Esophagus (tissue), 2 donors: Measurements from ENCODE around the gene DYNC1H1. TPM values are rescaled to one million over a fixed set of nuclear protein-coding genes. Genes with fewer than 3 reads are reported as not detected.
A peak's percentile ranks its signal among the peaks of the same experiment; 100 is the strongest.

ENCODE experiments used
- H3K27ac ChIP-seq, 2 donors: one replicate each; pipeline ENCODE4 v1.5.1; 2013; ENCODE audit warnings: low read depth in 2 of 2, mild to moderate bottlenecking in 2 of 2, inconsistent platforms in 1 of 2, low read length in 1 of 2, moderate library complexity in 1 of 2
- H3K27me3 ChIP-seq, 2 donors: one replicate each; pipeline ENCODE4 v1.6.1; 2013; ENCODE audit warnings: low read length in 2 of 2, control low read depth in 1 of 2, mild to moderate bottlenecking in 1 of 2; ENCODE audit not compliant: insufficient read depth in 2 of 2, control insufficient read depth in 1 of 2
- H3K36me3 ChIP-seq, 2 donors: one replicate each; pipeline ENCODE4 v1.6.1; 2013; ENCODE audit warnings: low read length in 1 of 2; ENCODE audit not compliant: control insufficient read depth in 2 of 2, insufficient read depth in 2 of 2
- H3K4me1 ChIP-seq, 2 donors: one replicate each; pipeline ENCODE4 v1.6.1; 2013; ENCODE audit warnings: low read length in 1 of 2; ENCODE audit not compliant: control insufficient read depth in 2 of 2, insufficient read depth in 2 of 2
- H3K4me3 ChIP-seq, 2 donors: one replicate each; pipeline ENCODE4 v1.5.1; 2013; ENCODE audit warnings: low read length in 2 of 2, mild to moderate bottlenecking in 2 of 2, low read depth in 1 of 2, moderate library complexity in 1 of 2
- H3K9me3 ChIP-seq, 2 donors: one replicate each; pipeline ENCODE4 v1.6.1; 2013; ENCODE audit warnings: mild to moderate bottlenecking in 2 of 2, low read depth in 1 of 2, low read length in 1 of 2, moderate library complexity in 1 of 2; ENCODE audit not compliant: control insufficient read depth in 2 of 2, insufficient read depth in 1 of 2
- WGBS, 2 donors: extraction: QIAGEN DNeasy Blood & Tissue Kit; methylation state at CpG; one replicate each; pipeline ENCODE4 v1.1.7; 2013; 5-methylcytosine and 5-hydroxymethylcytosine counted together
- polyA plus RNA-seq, 2 donors: library from polyadenylated mRNA; stranded (reverse); fragments of 200-250 nt; gene quantifications; one replicate each; pipeline ENCODE4 v1.2.3, GENCODE V29; 2013
- donor health status: healthy with polysubstance abuse.
- donor health status: Bipolar disorder and iron deficiency.

The DYNC1H1 gene
- 100 to 1,000 TPM; 115 to 116 TPM for polyA plus RNA-seq

DNA sequence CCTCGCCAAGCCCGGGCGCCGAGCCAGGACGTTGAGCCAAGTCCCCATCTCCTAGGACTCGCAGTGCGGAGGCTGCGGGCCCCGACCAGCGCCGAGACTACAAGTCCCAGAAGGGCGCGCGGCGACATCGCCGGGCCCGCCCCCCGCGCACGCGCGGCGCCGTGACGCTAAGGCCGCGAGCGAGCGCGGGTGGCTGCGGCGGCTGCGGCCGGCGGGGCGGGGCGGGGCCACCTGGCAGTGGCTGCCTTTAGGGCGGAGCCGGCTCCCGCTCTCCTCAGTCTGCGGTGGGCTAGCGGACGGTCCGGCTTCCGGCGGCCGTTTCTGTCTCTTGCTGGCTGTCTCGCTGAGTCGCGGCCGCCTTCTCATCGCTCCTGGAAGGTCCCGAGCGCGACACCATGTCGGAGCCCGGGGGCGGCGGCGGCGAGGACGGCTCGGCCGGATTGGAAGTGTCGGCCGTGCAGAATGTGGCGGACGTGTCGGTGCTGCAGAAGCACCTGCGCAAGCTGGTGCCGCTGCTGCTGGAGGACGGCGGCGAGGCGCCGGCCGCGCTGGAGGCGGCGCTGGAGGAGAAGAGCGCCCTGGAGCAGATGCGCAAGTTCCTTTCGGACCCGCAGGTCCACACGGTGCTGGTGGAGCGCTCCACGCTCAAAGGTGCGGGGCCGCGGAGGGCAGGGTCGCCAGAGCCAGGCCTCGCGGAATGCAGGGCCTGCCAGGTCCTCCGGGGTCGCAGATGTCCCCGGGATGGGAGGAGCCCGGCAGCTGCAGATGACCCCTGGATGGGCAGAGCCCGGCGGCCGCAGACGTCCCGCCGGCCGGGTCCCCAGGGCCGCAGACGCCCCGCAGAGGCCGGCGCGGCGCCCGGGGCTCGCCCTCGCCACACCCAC lies at the start of gene DYNC1H1:
Gene DYNC1H1, plus strand, starts transcription at position 277 of the 884 bp plus-strand sequence. Its CDS starts 119 bp downstream, at position 396.
- H3K27me3 ChIP-seq = no peaks in the 10 kb centered on the region
- H3K4me3 ChIP-seq = peak within 1 kb of the TSS; percentile 81 to 97
- peaks cover 2 to 7% of the 10 kb centered on the region in 2 donors for H3K4me1 ChIP-seq
- WGBS, 2 donors = 0% methylated on average over 87 to 115 of the region's 115 CpGs
- no peaks in the 10 kb centered on the region for H3K9me3 ChIP-seq
- peaks cover 0 to 2% of the 10 kb centered on the region in 2 donors for H3K36me3 ChIP-seq
- peak within 1 kb of the TSS; percentile 88 to 92 for H3K27ac ChIP-seq

DNA sequence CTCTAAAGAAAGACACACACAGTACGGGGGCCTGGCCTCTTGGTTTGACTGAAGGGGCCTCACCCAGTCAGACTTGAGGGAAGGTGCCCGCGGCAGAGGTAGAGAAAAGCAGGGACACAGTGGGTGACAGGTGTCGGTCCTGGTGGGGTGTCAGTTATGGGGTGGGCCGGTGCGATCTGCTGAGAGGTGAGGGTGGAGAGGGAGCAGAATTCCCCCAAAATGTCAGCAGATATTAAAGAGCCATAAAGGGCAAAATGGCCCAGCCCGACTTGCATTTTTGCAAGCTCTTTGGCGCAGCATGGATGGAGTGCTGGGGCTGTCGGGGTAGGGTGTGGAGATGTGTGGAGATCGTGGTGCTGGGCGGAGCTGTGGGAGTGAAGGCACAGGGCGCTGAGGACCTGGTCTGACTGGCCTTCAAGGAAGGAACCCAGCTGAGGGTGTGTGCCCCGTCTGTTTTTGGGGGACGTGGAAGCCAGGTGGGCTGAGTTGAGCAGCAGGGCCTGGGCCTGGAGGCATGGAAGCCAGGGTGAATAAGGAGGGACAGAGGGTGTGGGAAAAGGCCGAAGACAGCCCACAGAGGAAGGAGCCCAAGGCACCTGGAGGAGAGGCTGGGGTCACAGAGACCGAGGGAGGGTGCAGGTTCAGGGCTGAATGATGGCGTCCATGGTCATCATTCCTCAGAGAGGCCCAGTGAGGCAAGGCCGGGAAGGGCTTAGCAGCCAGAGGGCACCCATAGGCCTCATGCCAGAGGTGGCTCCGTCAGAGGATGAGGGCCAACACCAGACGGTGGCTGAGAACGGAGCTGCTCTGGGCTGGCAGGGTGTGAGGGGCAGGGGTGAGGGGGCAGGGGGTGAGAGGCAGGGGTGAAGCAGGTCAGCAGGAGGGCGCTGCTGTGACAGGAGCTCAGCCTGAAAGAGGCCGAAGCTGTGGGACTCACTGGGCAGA lies 48.2 kb upstream of the DYNC1H1 start:
- WGBS, 2 donors = 90 to 96% methylated on average over 22 to 23 of the region's 23 CpGs
- Histone ChIP-seq H3K4me1 (no peaks in the 10 kb centered on the region), H3K9me3 (no peaks in the 10 kb centered on the region), H3K36me3 (peaks cover 3 to 22% of the 10 kb centered on the region in 2 donors), H3K27me3 (no peaks in the 10 kb centered on the region), H3K4me3 (no peak overlapping the region), H3K27ac (no peak overlapping the region)

DNA sequence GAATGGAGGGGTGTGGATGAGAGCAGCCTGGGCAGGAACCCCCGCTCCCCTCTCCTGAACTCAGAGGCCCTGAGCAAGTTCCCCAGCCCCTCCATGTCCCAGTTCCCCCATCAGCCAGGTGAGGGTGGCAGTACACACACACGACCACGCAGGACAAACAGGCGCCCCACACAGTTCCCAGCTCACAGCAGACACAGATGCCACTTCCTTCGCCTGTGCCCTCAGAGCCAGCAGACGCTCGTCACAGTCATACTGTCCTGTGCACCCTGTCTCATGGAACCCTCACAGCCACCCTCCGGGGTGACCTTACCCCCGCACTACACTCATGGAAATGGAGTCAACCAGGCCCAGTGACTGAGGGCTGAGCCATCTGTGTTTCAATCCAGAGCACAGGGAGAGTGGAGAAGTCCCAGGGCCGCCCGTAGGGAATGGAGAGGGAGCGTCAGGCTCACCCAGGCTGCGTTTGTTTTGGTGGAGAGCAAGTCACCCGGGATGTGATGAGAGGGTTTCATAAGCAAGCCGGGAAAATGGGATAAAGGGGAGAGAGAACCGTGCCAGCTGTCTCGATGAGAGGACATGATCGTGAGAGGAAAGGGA lies 47.5 kb upstream of the DYNC1H1 start:
- H3K4me1 ChIP-seq = no peaks in the 10 kb centered on the region
- H3K9me3 ChIP-seq = no peaks in the 10 kb centered on the region
- H3K27ac ChIP-seq = no peak overlapping the region
- H3K36me3 ChIP-seq = peaks cover 3 to 22% of the 10 kb centered on the region in 2 donors
- H3K4me3 ChIP-seq = no peak overlapping the region
- H3K27me3 ChIP-seq = no peaks in the 10 kb centered on the region
- WGBS, 2 donors = 83 to 86% methylated on average over 18 of the region's 18 CpGs

DNA sequence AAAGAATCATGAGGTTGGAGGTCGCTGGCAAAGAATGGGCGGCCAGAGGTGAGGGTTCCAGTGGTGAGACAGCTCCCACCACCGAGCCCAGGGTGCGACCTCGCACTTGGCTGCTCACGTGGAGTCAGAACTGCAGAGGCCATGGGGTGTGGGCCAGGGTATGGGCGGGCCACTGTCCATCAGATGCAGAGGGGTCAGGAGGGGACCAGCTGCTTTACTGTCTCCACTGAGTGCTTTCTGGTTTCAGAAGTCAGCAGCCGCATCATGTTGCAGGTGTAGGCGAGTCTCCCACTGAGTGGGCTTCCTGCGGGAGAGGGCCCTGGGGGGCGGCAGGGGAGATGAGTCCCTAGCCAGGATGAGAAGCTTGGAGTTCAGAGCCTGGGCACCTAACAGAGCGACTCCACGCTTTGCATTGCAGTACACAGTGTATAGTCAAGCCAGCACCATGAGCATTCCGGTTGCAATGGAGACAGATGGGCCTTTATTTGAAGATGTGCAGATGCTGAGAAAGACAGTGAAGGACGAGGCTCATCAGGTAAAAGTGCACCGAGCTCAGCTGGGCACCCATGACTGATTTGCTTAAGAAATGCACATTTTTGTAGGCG lies 46.9 kb upstream of the DYNC1H1 start:
- no peaks in the 10 kb centered on the region for H3K9me3 ChIP-seq
- no peaks in the 10 kb centered on the region for H3K4me1 ChIP-seq
- H3K4me3 ChIP-seq = no peak overlapping the region
- H3K36me3 ChIP-seq = peaks cover 3 to 20% of the 10 kb centered on the region in 2 donors
- H3K27ac ChIP-seq = no peak overlapping the region
- WGBS, 2 donors = 81 to 83% methylated on average over 17 of the region's 17 CpGs
- H3K27me3 ChIP-seq = no peaks in the 10 kb centered on the region

DNA sequence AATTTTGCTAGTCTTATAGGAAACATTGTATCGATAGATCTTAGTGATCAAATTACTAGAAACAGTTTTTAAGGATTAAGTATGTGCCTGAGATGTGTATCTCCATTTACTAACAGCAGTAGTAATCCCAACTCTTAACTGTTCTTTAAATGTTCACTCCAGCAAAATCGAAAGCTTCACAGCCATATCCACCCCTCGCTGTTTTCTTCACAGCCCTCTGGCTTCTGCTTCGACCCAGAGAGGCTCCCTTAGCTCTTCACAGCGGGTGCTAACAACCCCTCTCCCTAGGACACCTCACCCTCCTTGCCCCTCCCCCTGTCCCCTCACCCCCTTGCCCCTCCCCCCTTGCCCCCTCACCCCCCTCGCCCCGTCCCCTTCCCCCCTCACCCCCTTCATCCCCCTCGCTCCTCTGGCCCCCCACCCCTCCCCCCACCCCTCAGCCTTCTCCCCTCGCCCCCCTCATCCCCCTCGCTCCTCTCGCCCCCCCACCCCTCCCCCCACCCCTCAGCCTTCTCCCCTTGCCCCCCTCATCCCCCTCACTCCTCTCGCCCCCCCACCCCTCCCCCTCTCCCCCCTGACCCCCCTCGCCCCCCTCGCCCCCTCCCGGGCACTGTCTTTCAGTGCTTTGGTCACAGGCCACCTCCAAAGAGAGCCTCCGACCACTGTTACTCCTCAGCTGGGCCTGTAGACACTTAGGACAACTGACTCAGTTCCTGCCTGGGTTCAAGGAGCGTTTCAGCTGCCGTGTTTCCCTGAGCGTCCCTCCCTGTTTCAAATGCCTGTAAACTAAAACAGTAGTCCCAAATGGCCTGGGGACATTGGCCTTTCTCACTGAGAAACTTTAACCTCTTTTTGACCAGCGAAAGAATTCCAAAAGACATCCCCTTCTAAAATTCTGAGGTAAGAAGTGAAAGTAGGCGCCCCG lies 46.0 kb upstream of the DYNC1H1 start:
- no peak overlapping the region for H3K27ac ChIP-seq
- H3K4me1 ChIP-seq = no peaks in the 10 kb centered on the region
- WGBS, 2 donors = 76 to 80% methylated on average over 13 of the region's 22 CpGs
- peaks cover 3 to 22% of the 10 kb centered on the region in 2 donors for H3K36me3 ChIP-seq
- H3K4me3 ChIP-seq = no peak overlapping the region
- H3K27me3 ChIP-seq = no peaks in the 10 kb centered on the region
- no peaks in the 10 kb centered on the region for H3K9me3 ChIP-seq

DNA sequence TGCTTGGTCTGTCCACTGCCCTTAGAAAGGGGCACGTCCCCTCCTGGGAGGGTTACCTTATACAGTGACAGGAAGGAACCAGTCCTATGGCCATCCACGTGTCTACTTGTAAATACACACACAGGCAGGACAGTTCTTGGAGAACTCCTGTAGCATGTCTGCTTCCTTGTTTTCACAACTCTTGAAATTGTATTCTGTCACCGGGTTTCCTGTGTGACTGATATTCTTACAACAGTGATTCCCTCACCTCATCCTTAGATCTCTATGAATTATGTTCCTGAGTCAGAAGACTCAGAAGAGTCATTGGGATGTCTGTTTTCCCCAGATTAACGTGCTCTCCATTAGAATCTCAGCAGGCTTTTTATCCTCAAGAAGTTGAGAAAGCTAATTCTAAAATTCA lies 44.1 kb upstream of the DYNC1H1 start:
- WGBS, 2 donors = 86 to 89% methylated on average over 4 of the region's 4 CpGs
- no peaks in the 10 kb centered on the region for H3K27me3 ChIP-seq
- H3K4me3 ChIP-seq = no peak overlapping the region
- no peak overlapping the region for H3K27ac ChIP-seq
- H3K36me3 ChIP-seq = peaks cover 3 to 17% of the 10 kb centered on the region in 2 donors
- no peaks in the 10 kb centered on the region for H3K4me1 ChIP-seq
- no peaks in the 10 kb centered on the region for H3K9me3 ChIP-seq

DNA sequence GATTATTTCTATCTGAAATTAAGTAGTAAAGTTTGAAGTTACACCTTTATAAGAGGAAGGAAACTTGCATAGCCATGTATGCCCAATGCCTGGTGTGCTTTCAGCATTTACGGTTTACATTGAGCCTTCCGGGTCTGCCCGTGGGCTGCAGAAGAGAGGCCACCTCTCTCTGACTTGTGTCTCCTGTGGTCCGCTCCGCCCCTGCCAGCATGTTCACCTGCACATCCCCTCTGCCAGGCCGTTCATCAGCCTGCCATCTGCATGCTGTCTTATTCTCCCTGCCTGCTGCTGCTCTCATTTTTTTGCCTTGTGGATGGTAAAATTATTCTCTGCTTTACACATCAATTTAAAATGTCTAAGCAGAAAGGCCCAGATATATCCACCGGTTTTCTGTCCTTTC lies 41.5 kb upstream of the DYNC1H1 start:
- peaks cover 0 to 8% of the 10 kb centered on the region in 2 donors for H3K36me3 ChIP-seq
- WGBS, 2 donors = 87 to 89% methylated on average over 7 of the region's 7 CpGs
- no peak overlapping the region for H3K4me3 ChIP-seq
- no peaks in the 10 kb centered on the region for H3K9me3 ChIP-seq
- no peaks in the 10 kb centered on the region for H3K27me3 ChIP-seq
- H3K27ac ChIP-seq = no peak overlapping the region
- H3K4me1 ChIP-seq = no peaks in the 10 kb centered on the region

DNA sequence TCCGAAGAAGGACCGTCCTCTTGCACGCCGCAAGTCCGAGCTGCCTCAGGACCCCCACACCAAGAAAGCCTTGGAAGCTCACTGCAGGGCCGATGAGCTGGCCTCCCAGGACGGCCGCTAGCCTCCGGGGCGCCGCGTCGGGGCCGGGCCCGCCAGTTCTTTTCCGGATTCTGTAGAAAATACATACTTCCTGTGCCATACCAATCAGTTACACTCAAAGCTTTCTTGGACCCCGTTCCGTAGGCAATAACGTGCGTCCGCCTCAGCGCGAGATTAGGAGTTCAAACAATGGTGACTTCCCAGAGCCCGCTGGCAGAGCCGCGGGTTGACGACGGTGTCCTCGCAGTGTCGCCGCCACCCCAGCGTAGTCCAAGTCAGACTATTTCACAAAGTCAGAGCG lies 39.2 kb upstream of the DYNC1H1 start:
- Histone ChIP-seq H3K27ac (no peak overlapping the region), H3K9me3 (no peaks in the 10 kb centered on the region), H3K27me3 (no peaks in the 10 kb centered on the region), H3K36me3 (peaks cover 0 to 13% of the 10 kb centered on the region in 2 donors), H3K4me1 (peaks cover 0 to 3% of the 10 kb centered on the region in 2 donors), H3K4me3 (no peak overlapping the region)
- WGBS, 2 donors = 96% methylated on average over 33 of the region's 33 CpGs
